Loucy (cell line): ENCODE measurements around the gene ZNF79.
"Not testable (repeated sequence)": the region's sequence is repeated elsewhere in the genome, so short reads cannot be mapped to it uniquely, and the experiment has no call there.

Experiments
- H2AFZ ChIP-seq: fragments of 200-600 bp; sonication (generic); 2 replicates; pipeline ENCODE4 v1.6.0; 2016; ENCODE audit warnings: antibody characterized with exemption, mild to moderate bottlenecking, low read length, moderate library complexity
- H3F3A ChIP-seq: fragments of 200-600 bp; 2 replicates; pipeline ENCODE4 v1.6.0; 2016; ENCODE audit warnings: antibody characterized with exemption, low read depth, mild to moderate bottlenecking
- H3K27me3 ChIP-seq: fragments of 200-600 bp; sonication (generic); 2 replicates; pipeline ENCODE4 v1.6.1; 2014; ENCODE audit warnings: low read length, mild to moderate bottlenecking; ENCODE audit not compliant: insufficient read depth, poor library complexity, severe bottlenecking
- H3K36me3 ChIP-seq: fragments of 200-600 bp; sonication (generic); 2 replicates; pipeline ENCODE4 v1.6.1; 2016; ENCODE audit warnings: low read length; ENCODE audit not compliant: insufficient read depth
- H3K4me1 ChIP-seq: fragments of 200-600 bp; sonication (generic); 2 replicates; pipeline ENCODE4 v1.5.1; 2014; ENCODE audit warnings: low read length, mild to moderate bottlenecking; ENCODE audit not compliant: insufficient read depth, poor library complexity, severe bottlenecking
- H3K4me2 ChIP-seq: fragments of 200-600 bp; sonication (generic); 2 replicates; pipeline ENCODE4 v1.6.0; 2014; ENCODE audit warnings: antibody characterized with exemption, low read length, low read depth, mild to moderate bottlenecking; ENCODE audit not compliant: poor library complexity, severe bottlenecking
- H3K4me3 ChIP-seq: fragments of 200-600 bp; sonication (generic); 2 replicates; pipeline ENCODE4 v1.5.1; 2014; ENCODE audit warnings: low read length, mild to moderate bottlenecking, mixed read lengths; ENCODE audit not compliant: poor library complexity, severe bottlenecking
- H3K79me2 ChIP-seq: fragments of 200-600 bp; sonication (generic); 2 replicates; pipeline ENCODE4 v1.6.1; 2014; ENCODE audit warnings: low read length; ENCODE audit not compliant: insufficient read depth
- H3K9ac ChIP-seq: fragments of 200-600 bp; sonication (generic); 2 replicates; pipeline ENCODE4 v1.6.0; 2014; ENCODE audit warnings: mild to moderate bottlenecking, low read depth, low read length, moderate library complexity; ENCODE audit not compliant: poor library complexity, severe bottlenecking
- H3K9me2 ChIP-seq: fragments of 200-600 bp; sonication (generic); replicated peaks from 2 replicates; pipeline ENCODE4 v1.6.1; 2016; ENCODE audit warnings: low read depth, low read length, mixed read lengths
- H3K9me3 ChIP-seq: fragments of 200-600 bp; sonication (generic); 2 replicates; pipeline ENCODE4 v1.6.1; 2014; ENCODE audit warnings: mild to moderate bottlenecking, antibody characterized with exemption, low read length, low read depth; ENCODE audit not compliant: insufficient read depth
- H4K20me1 ChIP-seq: fragments of 200-600 bp; sonication (generic); 2 replicates; pipeline ENCODE4 v1.6.0; 2014; ENCODE audit warnings: antibody characterized with exemption, low read length, mild to moderate bottlenecking; ENCODE audit not compliant: insufficient read depth, poor library complexity, severe bottlenecking
- CTCF ChIP-seq: fragments of 200-600 bp; sonication (generic); conservative IDR thresholded peaks from 2 replicates; pipeline ENCODE4 v1.5.1; 2014; ENCODE audit warnings: mild to moderate bottlenecking, antibody characterized with exemption, low read length
- EZH2phosphoT487 ChIP-seq: fragments of 200-600 bp; IDR thresholded peaks from 2 replicates; pipeline ENCODE4 v1.6.1; 2018; ENCODE audit warnings: antibody characterized with exemption, mild to moderate bottlenecking, moderate library complexity, borderline replicate concordance

Gene ZNF79

GRCh38 chr9:127463911-127464310 is 39.7 kb downstream of the ZNF79 start:
- no peaks in the 10 kb centered on the region for H3K79me2 ChIP-seq
- no peaks in the 10 kb centered on the region for H3K4me1 ChIP-seq
- no peak overlapping the region for H3K9ac ChIP-seq
- TF ChIP-seq EZH2phosphoT487, result no peak
- no peak for TF ChIP-seq CTCF
- H3K9me2 ChIP-seq, result no peaks in the 10 kb centered on the region
- H3K9me3 ChIP-seq, result no peaks in the 10 kb centered on the region
- no peaks in the 10 kb centered on the region for H3F3A ChIP-seq
- H3K27me3 ChIP-seq, result no peaks in the 10 kb centered on the region
- no peaks in the 10 kb centered on the region for H3K36me3 ChIP-seq
- no peak overlapping the region for H3K4me2 ChIP-seq
- H3K4me3 ChIP-seq, result no peak overlapping the region
- no peaks in the 10 kb centered on the region for H4K20me1 ChIP-seq
- H2AFZ ChIP-seq, result no peak overlapping the region

DNA sequence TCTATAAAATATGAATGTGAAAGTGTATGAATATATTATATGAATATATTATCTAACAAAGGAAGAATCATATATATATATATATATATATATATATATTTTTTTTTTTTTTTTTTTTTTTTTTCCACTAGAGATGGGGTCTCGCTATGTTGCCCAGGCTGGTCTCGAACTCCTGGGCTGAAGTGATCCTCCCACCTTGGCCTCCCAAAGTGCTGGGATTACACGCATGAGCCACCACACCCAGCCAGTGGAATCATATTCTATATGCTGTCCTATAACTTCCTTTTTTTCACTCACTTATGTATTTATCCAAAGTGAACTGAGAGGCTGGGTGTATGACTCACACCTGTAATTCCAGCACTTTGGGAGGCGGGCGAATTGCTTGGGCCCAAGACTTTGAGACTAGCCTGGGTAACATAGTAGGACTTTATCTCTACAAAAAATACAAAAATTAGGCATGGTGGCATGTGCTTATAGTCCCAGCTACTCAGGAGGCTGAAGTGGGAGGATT is 42.3 kb downstream of the ZNF79 start:
- H3K36me3 ChIP-seq, H3K9me3 ChIP-seq, H3F3A ChIP-seq, H3K4me2 ChIP-seq, H4K20me1 ChIP-seq, H3K4me3 ChIP-seq, H3K9me2 ChIP-seq, H3K4me1 ChIP-seq, H3K79me2 ChIP-seq, H2AFZ ChIP-seq, H3K27me3 ChIP-seq, H3K9ac ChIP-seq: not testable (repeated sequence)

DNA sequence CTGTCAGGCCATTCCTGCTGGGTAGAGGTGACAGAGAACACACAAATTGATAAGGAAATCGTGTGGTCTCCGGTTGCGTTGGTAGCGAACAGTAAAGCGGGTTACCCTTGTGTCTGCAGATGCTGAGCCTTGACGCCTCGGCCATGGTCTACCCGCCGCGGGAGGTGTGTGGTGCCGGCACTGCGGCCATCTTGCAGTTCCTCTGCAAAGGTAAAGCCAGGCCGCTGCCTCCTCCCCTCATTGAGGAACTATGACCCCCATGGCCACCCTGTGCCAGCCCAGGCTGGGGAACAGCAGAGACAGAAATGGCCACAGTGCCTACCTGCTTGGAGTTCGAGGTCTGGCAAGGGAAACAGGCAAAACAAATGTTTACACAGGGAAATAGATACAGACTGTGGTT is 43.4 kb downstream of the ZNF79 start:
- no peaks in the 10 kb centered on the region for H3K27me3 ChIP-seq
- H3K9me3 ChIP-seq, result no peaks in the 10 kb centered on the region
- no peaks in the 10 kb centered on the region for H3K36me3 ChIP-seq
- H2AFZ ChIP-seq, result no peak overlapping the region
- no peak overlapping the region for H3K4me3 ChIP-seq
- H3K9me2 ChIP-seq, result no peaks in the 10 kb centered on the region
- no peaks in the 10 kb centered on the region for H3K79me2 ChIP-seq
- no peaks in the 10 kb centered on the region for H3K4me1 ChIP-seq
- TF ChIP-seq CTCF (no peak), EZH2phosphoT487 (no peak)
- H4K20me1 ChIP-seq, result no peaks in the 10 kb centered on the region
- no peaks in the 10 kb centered on the region for H3F3A ChIP-seq
- H3K9ac ChIP-seq, result no peak overlapping the region
- H3K4me2 ChIP-seq, result no peak overlapping the region

GRCh38 chr9:127470662-127471061 is 46.5 kb downstream of the ZNF79 start:
- H3K4me1 ChIP-seq, result peaks cover 6% of the 10 kb centered on the region
- TF ChIP-seq CTCF (no peak), EZH2phosphoT487 (no peak)
- no peak overlapping the region for H3K4me3 ChIP-seq
- H4K20me1 ChIP-seq, result no peaks in the 10 kb centered on the region
- no peaks in the 10 kb centered on the region for H3K79me2 ChIP-seq
- no peaks in the 10 kb centered on the region for H3K36me3 ChIP-seq
- no peak overlapping the region for H3K4me2 ChIP-seq
- H3K9me3 ChIP-seq, result no peaks in the 10 kb centered on the region
- H3F3A ChIP-seq, result no peaks in the 10 kb centered on the region
- no peak overlapping the region for H3K9ac ChIP-seq
- H3K9me2 ChIP-seq, result no peaks in the 10 kb centered on the region
- H2AFZ ChIP-seq, result no peak overlapping the region
- H3K27me3 ChIP-seq, result no peaks in the 10 kb centered on the region
